ENCODE results near the gene SOAT2.
"Not testable (repeated sequence)": the region's sequence is repeated elsewhere in the genome, so short reads cannot be mapped to it uniquely, and the experiment has no call there.

Gene SOAT2

DNA sequence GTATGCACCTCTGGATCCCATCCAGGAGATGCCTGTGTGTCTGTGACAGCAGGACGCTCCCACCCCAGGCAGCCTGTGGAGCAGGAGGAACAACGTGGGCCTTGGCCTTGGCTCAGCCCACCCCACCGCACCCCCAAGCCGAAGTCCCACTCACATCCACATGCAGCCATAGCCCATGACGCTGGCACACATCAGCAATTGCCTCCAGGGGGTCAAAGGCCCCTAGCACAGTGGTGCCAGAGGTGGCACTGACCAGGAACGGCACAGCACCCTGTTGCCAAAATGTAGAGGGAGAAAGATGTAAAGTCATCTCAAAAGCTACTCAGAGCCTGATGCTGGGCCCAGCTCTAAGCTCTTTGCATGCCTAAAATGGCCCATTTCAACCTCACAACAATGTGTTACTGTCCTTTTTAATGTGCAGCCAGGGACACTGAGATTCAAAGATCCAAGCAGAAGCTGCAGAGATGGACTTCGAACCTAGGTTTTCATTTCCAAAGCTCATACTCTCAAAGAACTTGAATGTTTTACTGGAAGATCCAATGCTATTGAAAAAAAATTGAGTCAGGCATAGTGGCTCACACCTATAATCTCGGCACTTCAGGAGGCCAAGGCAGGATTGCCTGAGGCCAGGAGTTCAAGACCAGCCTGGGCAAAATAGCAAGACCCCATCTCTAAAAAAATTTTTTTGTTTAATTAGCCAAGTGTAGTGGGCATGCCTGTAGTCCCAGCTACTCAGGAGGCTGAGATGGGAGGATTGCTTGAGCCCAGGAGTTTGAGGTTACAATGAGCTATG lies 58.0 kb downstream of the SOAT2 start:
- no peaks in the 10 kb centered on the region for H4K20me1 ChIP-seq

DNA sequence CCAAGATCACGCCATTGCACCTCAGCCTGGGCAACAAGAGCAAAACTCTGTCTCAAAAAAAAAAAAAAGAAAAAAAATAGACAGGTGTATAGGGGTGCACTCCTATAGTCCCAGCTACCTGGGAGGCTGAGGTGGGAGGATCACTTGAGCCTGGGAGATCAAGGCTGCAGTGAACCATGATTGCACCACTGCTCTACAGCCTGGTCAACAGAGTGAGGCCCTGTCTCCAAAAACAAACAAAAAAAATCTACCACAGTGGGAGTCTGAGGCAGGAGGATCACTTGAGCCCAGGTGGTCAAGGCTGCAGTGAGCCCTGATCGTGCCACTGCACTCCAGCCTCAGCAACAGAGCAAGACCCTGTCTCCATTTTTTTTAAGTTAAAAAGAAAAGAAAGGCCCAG lies 59.7 kb downstream of the SOAT2 start:
- H3K27ac ChIP-seq, H3K9ac ChIP-seq, H3K27me3 ChIP-seq, H3K4me1 ChIP-seq, H3K36me3 ChIP-seq, H3K4me2 ChIP-seq, H3K9me3 ChIP-seq, H3K4me3 ChIP-seq, H4K20me1 ChIP-seq: not testable (repeated sequence)

More for the DNA sequence above, 58.0 kb downstream of the SOAT2 start:
- Histone ChIP-seq H3K36me3 (no peaks in the 10 kb centered on the region), H3K9me3 (no peaks in the 10 kb centered on the region), H3K9ac (no peak overlapping the region), H3K4me2 (no peak overlapping the region), H3K4me1 (peaks cover 4% of the 10 kb centered on the region; the same call in 1 of the 2 replicates), H3K4me3 (no peak overlapping the region), H3K27me3 (no peaks in the 10 kb centered on the region), H3K27ac (no peak overlapping the region)
- TF ChIP-seq Cebpa-rat (IDR thresholded peaks at IDR 0.05), result no peak

DNA sequence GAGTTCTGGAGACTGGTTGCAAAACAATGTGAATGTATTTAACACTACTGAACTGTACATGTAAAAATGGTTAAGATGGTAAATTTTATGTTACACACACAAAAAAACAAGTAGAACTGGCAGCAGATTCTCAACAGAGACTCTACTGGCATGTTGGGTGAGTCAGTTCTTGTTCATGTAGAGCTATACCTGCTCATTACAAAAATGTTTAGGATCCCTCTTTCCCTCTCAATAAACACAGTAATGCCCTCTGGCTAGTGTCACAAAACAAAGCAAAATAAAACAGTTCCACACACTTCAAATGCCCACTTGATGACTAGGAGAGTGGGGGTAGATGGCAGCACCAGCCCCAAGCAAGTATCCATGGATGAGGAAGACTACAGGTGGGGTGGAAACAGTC lies 63.6 kb downstream of the SOAT2 start:
- H3K27ac ChIP-seq, result no peak overlapping the region
- TF ChIP-seq Cebpa-rat (IDR thresholded peaks at IDR 0.05), result no peak
- no peak overlapping the region for H3K4me3 ChIP-seq
- H3K36me3 ChIP-seq, result no peaks in the 10 kb centered on the region
- H3K9me3 ChIP-seq, result no peaks in the 10 kb centered on the region
- no peaks in the 10 kb centered on the region for H3K27me3 ChIP-seq
- no peak overlapping the region for H3K4me2 ChIP-seq
- H3K9ac ChIP-seq, result no peak overlapping the region
- H4K20me1 ChIP-seq, result no peaks in the 10 kb centered on the region
- H3K4me1 ChIP-seq, result peaks cover 11% of the 10 kb centered on the region

DNA sequence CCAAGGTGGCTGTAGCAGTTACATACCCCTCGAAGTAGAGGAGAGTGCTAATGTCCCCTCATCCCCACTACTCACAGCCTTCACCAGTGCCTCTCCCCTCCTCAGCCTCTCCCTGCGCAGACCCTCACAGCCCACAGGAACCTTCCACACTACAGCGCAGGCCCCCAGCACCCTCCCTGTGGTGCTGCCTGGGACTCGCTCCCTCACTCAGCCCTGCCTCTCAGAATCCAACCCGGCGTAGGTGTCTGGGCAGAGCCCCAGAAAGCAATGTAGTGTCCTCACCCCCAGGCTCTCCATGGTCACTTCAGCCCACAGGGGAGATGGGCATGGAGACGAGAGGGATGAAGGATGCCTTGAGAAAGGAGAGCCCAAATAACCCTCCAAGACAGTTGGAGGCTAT lies 66.4 kb downstream of the SOAT2 start:
- H3K9me3 ChIP-seq, result no peaks in the 10 kb centered on the region
- peaks cover 28% of the 10 kb centered on the region for H3K4me1 ChIP-seq
- H3K27me3 ChIP-seq, result no peaks in the 10 kb centered on the region
- no peaks in the 10 kb centered on the region for H4K20me1 ChIP-seq
- H3K4me2 ChIP-seq, result no peak overlapping the region
- H3K27ac ChIP-seq, result no peak overlapping the region
- no peak overlapping the region for H3K9ac ChIP-seq
- TF ChIP-seq Cebpa-rat (IDR thresholded peaks at IDR 0.05), result no peak
- H3K4me3 ChIP-seq, result no peak overlapping the region
- H3K36me3 ChIP-seq, result no peaks in the 10 kb centered on the region

DNA sequence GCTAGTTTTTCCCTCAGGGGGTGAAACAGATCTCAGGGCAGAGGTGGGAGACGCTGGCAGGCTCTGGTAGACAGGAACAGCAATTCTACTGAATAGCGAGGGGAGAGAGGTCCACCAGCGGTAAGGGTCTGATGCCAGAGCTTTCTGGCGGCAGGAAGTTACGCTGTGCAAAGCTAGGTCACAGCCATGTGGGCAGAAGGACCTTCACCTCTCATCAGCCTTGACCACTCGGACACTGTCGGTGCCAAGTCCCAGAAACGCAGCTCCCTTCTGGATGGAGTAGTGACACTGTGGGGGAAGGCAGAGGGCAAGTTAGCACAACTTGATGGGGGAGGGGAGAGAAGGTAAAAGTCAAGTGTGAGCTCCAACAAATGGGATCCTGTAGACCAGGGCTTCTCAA lies 66.9 kb downstream of the SOAT2 start:
- Histone ChIP-seq H3K9ac (no peak overlapping the region), H3K36me3 (no peaks in the 10 kb centered on the region), H3K4me2 (no peak overlapping the region), H3K4me3 (no peak overlapping the region), H3K4me1 (peaks cover 28% of the 10 kb centered on the region), H3K27me3 (no peaks in the 10 kb centered on the region), H4K20me1 (no peaks in the 10 kb centered on the region), H3K9me3 (no peaks in the 10 kb centered on the region), H3K27ac (no peak overlapping the region)
- no peak for TF ChIP-seq Cebpa-rat (IDR thresholded peaks at IDR 0.05)

DNA sequence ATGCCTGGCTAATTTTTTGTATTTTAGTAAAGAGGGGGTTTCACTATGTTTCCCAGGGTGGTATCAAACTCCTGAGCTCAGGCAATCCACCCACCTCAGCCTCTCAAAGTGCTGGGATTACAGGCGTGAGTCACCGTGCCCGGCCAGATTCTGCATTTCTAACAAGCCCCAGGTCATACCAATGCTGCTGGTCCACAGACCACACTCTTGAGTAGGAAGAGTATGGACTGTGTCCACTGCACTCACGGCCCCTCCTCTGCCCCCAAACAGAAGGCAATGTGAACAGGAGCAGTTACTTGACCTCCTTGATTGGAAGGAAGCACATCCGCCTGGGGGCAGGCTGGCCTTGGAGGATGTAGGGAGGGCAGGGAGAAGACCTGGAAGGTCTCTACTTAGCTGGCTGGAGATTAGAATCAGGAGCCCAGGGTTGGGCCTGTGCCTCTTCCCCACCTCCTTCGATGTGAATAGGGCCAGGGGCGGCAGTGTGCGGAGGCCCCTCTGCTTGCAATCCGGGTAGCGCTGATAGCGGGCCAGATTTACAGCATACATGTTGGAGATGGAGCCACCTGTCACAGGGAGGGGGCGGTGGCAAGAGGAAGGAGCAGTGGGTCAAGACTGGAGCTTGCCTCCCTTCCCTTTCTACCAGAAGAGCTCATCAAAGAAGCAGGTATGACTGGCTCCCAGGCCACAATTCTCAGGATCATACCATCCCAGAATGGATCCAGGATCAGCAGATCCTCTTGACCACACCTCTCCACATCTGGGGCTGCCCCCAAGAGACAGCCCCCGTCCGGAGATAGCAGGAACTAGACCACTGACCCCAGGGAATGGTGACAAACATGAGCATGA lies 67.8 kb downstream of the SOAT2 start:
- Histone ChIP-seq H3K4me3 (no peak overlapping the region), H3K27ac (peak overlapping the region; percentile 1; the same call in 1 of the 2 replicates), H4K20me1 (no peaks in the 10 kb centered on the region), H3K9ac (0 out of 2 replicates have a peak overlapping the region, but pooled peaks have one; percentile 25), H3K36me3 (no peaks in the 10 kb centered on the region), H3K4me2 (peak overlapping the region; percentile 44), H3K4me1 (peaks cover 28% of the 10 kb centered on the region), H3K9me3 (no peaks in the 10 kb centered on the region), H3K27me3 (no peaks in the 10 kb centered on the region)
- TF ChIP-seq Cebpa-rat (IDR thresholded peaks at IDR 0.05), result no peak

DNA sequence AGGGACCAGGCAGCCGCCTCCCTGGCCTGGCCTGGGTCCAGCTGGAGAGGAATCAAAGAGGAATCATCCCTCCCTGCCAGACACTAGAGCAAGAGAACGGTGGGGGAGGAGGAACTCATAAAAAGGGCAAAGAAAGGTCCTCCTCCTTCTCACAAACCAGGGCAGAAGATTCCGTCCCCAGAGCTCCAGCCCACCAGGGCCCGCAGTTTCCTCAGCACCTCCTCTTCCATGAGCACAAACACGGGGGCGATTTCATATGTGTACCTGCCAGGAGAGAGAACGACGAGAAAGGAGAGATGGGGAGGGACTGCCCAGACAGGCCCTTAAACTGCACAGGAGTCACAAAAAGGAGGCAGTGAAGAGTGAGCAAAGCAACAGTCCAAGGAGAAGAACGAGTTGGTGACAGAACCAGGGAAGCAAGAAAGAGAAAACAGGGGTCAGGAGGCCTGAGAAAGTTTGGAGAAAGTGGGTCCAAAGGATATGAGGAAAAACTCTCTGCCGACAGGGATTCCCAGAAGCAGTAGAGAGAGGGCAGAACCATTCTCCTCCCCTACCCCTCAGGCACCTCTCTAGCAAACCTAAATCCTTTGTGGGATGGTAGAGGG lies 68.5 kb downstream of the SOAT2 start:
- peaks cover 28% of the 10 kb centered on the region for H3K4me1 ChIP-seq
- peak overlapping the region; percentile 1; the same call in 1 of the 2 replicates for H3K27ac ChIP-seq
- no peak overlapping the region for H3K4me3 ChIP-seq
- H3K27me3 ChIP-seq, result no peaks in the 10 kb centered on the region
- no peak for TF ChIP-seq Cebpa-rat (IDR thresholded peaks at IDR 0.05)
- H4K20me1 ChIP-seq, result no peaks in the 10 kb centered on the region
- no peaks in the 10 kb centered on the region for H3K9me3 ChIP-seq
- peak overlapping the region; percentile 44 for H3K4me2 ChIP-seq
- no peaks in the 10 kb centered on the region for H3K36me3 ChIP-seq
- H3K9ac ChIP-seq, result 0 out of 2 replicates have a peak overlapping the region, but pooled peaks have one; percentile 25

DNA sequence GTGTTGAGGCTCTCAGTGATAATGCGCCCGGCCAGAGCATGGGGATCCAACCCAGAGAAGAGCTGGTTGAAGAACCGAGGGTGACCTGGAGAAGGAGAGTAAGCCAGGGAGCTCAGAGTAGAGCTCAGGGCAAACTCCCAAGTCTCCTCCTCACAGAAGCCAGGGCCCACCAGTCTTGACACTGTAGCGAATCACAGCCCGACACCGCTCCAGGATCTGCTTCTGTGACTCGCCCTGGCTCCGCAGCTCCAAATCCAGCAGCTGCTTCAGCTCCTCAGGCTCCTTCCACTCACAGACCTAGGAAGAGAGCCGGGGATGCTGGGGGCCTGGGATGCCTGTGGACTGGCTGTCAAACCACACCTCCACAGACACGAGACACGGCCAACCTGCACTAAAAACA lies 69.1 kb downstream of the SOAT2 start:
- Histone ChIP-seq H3K36me3 (no peaks in the 10 kb centered on the region), H3K4me3 (no peak overlapping the region), H3K9me3 (no peaks in the 10 kb centered on the region), H3K4me2 (peak overlapping the region; percentile 44; the same call in 1 of the 2 replicates), H4K20me1 (no peaks in the 10 kb centered on the region), H3K27me3 (no peaks in the 10 kb centered on the region), H3K4me1 (peaks cover 28% of the 10 kb centered on the region), H3K9ac (no peak overlapping the region), H3K27ac (no peak overlapping the region)
- no peak for TF ChIP-seq Cebpa-rat (IDR thresholded peaks at IDR 0.05)

DNA sequence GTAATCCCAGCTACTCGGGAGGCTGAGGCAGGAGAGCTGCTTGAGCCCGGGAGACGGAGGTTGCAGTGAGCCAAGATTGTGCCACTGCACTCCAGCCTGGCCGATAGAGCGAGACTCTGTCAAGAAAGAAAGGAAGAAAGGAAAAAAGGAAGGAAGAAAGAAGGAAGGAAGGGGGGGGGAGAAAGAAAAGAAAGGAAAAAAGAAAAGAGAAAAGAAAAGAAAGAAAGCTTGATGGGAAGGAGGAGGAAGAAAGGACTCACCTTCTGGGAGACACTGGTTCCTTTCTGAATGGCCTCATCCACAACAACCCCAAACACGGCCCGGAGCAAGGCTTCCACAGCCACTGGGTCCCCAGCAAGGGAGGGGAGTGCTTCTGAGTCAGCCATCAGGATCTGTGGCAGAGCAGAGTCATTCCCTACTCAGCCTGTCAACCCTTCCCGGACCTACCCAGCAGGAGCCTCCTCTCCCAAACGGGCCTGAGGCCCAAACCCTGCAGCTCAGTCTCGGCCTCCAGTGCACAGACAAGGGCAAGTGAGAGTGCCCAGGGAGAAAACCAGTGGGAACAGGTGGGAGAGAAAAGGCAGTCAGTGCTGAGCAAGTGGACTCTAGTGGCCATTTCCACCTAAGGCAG lies 69.9 kb downstream of the SOAT2 start:
- no peak overlapping the region for H3K4me2 ChIP-seq
- no peak for TF ChIP-seq Cebpa-rat (IDR thresholded peaks at IDR 0.05)
- no peak overlapping the region for H3K4me3 ChIP-seq
- H3K9me3 ChIP-seq, result no peaks in the 10 kb centered on the region
- H3K4me1 ChIP-seq, result peaks cover 28% of the 10 kb centered on the region
- no peaks in the 10 kb centered on the region for H3K27me3 ChIP-seq
- no peak overlapping the region for H3K9ac ChIP-seq
- no peaks in the 10 kb centered on the region for H3K36me3 ChIP-seq
- H4K20me1 ChIP-seq, result no peaks in the 10 kb centered on the region
- H3K27ac ChIP-seq, result peak overlapping the region; percentile 55

Data from BLaER1 (cell line).